Measurements from ENCODE around the gene GLIS1.

DNA sequence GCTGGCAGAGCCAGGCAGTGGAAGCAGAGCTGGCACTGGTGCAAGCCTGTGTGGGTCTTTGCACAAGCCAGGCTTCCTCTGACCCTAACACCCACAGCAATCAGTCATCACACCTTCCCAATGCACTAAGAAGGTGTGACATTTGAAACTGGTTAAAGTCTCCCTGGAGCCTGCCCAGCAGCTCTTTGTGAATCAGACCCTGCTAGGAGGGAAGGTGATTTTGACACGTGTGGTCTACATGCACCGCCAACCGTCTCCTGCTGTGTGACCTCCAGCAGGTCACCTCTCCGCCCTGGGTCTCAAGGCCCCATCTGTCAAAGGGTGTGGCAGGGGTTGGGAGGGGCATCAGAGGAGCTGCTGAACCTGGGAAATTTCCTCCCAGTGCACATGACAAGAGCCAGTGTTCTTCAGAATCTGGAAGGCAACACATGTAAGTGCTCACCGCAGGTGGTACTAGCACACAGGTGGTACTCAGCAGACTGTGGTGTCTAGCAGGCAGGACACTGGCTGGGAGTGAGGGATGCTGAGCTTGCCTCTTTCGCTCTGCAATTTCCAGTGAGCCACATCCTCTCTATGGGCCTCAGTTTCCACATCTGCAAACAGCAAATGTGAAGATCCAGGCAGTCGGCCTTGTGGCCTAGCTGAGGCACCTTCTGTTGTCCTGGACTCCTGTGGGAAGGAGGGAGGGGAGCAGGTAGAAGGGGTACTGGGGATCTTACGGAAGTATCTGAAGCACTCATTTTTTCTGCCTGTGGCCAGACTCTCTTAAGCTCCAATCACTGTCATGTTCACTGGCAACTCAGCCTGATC lies 156.5 kb downstream of the GLIS1 start:
- TF ChIP-seq SUZ12 (IDR thresholded peaks at IDR 0.05; ENCODE audit: low read length) (no peak), PHF8 (conservative IDR thresholded peaks at IDR 0.05; ENCODE audit: low read depth, low read length) (no peak), EZH2 (IDR thresholded peaks at IDR 0.05; ENCODE audit: low read depth, low read length, severe bottlenecking) (no peak), POLR2AphosphoS5 (IDR thresholded peaks at IDR 0.05; ENCODE audit: low read depth, low read length) (no peak), ZNF274 (IDR thresholded peaks at IDR 0.05; ENCODE audit: borderline replicate concordance, extremely low read depth, low read length) (no peak)
- TF ChIP-seq, protein P1, sequence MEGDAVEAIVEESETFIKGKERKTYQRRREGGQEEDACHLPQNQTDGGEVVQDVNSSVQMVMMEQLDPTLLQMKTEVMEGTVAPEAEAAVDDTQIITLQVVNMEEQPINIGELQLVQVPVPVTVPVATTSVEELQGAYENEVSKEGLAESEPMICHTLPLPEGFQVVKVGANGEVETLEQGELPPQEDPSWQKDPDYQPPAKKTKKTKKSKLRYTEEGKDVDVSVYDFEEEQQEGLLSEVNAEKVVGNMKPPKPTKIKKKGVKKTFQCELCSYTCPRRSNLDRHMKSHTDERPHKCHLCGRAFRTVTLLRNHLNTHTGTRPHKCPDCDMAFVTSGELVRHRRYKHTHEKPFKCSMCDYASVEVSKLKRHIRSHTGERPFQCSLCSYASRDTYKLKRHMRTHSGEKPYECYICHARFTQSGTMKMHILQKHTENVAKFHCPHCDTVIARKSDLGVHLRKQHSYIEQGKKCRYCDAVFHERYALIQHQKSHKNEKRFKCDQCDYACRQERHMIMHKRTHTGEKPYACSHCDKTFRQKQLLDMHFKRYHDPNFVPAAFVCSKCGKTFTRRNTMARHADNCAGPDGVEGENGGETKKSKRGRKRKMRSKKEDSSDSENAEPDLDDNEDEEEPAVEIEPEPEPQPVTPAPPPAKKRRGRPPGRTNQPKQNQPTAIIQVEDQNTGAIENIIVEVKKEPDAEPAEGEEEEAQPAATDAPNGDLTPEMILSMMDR (IDR thresholded peaks at IDR 0.05; ENCODE audit: control extremely low read depth in 1 of 3, insufficient read depth in 1 of 3, low read depth in 1 of 3, low read length in 3 of 3), result no peak

All from H1 (cell line).